HepG2 (cell line): Measurements from ENCODE around the gene LRP2. TPM values are rescaled to one million over a fixed set of nuclear protein-coding genes. Genes with fewer than 3 reads are reported as not detected.

Experiments
- ATAC-seq: fragments of 200-7000 bp; cut with Tn5 transposase; 3 replicates; pipeline ENCODE4 v1.9.1; 2020; ENCODE audit warnings: mild to moderate bottlenecking, moderate library complexity
- BruUV-seq: library from RNA; stranded (reverse); fragments of 400-500 nt; replicated peaks from 2 replicates; lab custom pipeline; 2021; lab: Mats Ljungman, UMichigan
- CTCF ChIA-PET: fragments of 300-600 bp; formaldehyde crosslinking; extraction: SDS; loops from one replicate; lab custom pipeline; 2021; ENCODE audit warnings: low total read pairs, inconsistent platforms, low intra/inter-chr PET ratio; lab: Yijun Ruan, JAX
- POLR2A ChIA-PET: fragments of 350-600 bp; sonication (Branson Sonifier 250); formaldehyde crosslinking; loops from one replicate; lab custom pipeline; 2020; ENCODE audit warnings: antibody characterized with exemption, inconsistent platforms; lab: Yijun Ruan, JAX
- DNase-seq: peaks from one replicate; pipeline ENCODE4 v3.0.0-alpha.2; 2015; ENCODE audit warnings: low spot score
- FAIRE-seq: peaks from 3 replicates; lab custom pipeline; 2011; peaks lifted over from hg19 to GRCh38; lab: Jason Lieb, UNC
- H2AFZ ChIP-seq: one replicate; pipeline ENCODE4 v1.6.1; 2011; ENCODE audit warnings: low read length, inconsistent platforms
- H3K27ac ChIP-seq: fragments of 300-600 bp; 3 replicates; pipeline ENCODE4 v1.8.0; 2011; ENCODE audit warnings: mixed run types, mild to moderate bottlenecking, mixed read lengths, low read length, inconsistent platforms; ENCODE audit not compliant: insufficient read depth; ENCODE audit errors: extremely low read length
- H3K27me3 ChIP-seq, 2 experiments: fragments of 200-600 bp in 1 of 2; 2 replicates in 1 of 2; 3 replicates in 1 of 2; pipeline versions ENCODE4 v1.6.0 to v1.8.0; 2011; ENCODE audit warnings: low read length in 2 of 2, mild to moderate bottlenecking in 2 of 2, moderate library complexity in 2 of 2, inconsistent platforms in 1 of 2; ENCODE audit not compliant: insufficient read depth in 2 of 2, control insufficient read depth in 1 of 2
- H3K36me3 ChIP-seq, 2 experiments: fragments of 200-600 bp in 1 of 2; replicated peaks in 1 of 2; 2 replicates in 1 of 2; 3 replicates in 1 of 2; pipeline versions ENCODE4 v1.5.1 to v1.8.0; 2011; ENCODE audit warnings: low read length in 2 of 2, inconsistent platforms in 1 of 2; ENCODE audit not compliant: insufficient read depth in 2 of 2, control insufficient read depth in 1 of 2
- H3K4me1 ChIP-seq: 2 replicates; pipeline ENCODE4 v1.5.1; 2012; ENCODE audit warnings: low read length, inconsistent platforms; ENCODE audit not compliant: insufficient read depth
- H3K4me2 ChIP-seq: 2 replicates; pipeline ENCODE4 v1.6.0; 2011; ENCODE audit warnings: low read depth, low read length, inconsistent platforms
- H3K4me3 ChIP-seq, 3 experiments: fragments of 200-600 bp in 1 of 3; sonication (generic), shearing (Covaris generic) in 1 of 3; replicated peaks in 1 of 3; 2 replicates each; pipeline ENCODE4 v1.5.1; 2011 to 2016; ENCODE audit warnings: low read length in 3 of 3, inconsistent platforms in 2 of 3, low read depth in 2 of 3, mild to moderate bottlenecking in 2 of 3, control low read depth in 1 of 3, mixed read lengths in 1 of 3; ENCODE audit not compliant: insufficient read depth in 1 of 3
- H3K79me2 ChIP-seq: one replicate; pipeline ENCODE4 v1.6.1; 2011; ENCODE audit warnings: low read length, inconsistent platforms; ENCODE audit not compliant: insufficient read depth
- H3K9ac ChIP-seq: 2 replicates; pipeline ENCODE4 v1.6.0; 2011; ENCODE audit warnings: mild to moderate bottlenecking, low read depth, low read length, inconsistent platforms; ENCODE audit not compliant: insufficient read depth
- H3K9me3 ChIP-seq: 2 replicates; pipeline ENCODE4 v1.5.1; 2012; ENCODE audit warnings: mild to moderate bottlenecking, low read length
- H4K20me1 ChIP-seq: 2 replicates; pipeline ENCODE4 v1.6.0; 2011; ENCODE audit warnings: inconsistent platforms, mild to moderate bottlenecking, low read length, moderate library complexity; ENCODE audit not compliant: insufficient read depth
- ATF4 ChIP-seq, 2 experiments: fragments of 450-650 bp in 1 of 2; sonication (generic) in 1 of 2; formaldehyde crosslinking; IDR thresholded peaks; 2 replicates each; pipeline versions ENCODE4 v1.5.0 to v1.8.0; 2020 to 2022; ENCODE audit warnings: mild to moderate bottlenecking in 1 of 2, missing genetic modification reagents in 1 of 2
- GRHL1 ChIP-seq: sonication (generic); formaldehyde crosslinking; conservative IDR thresholded peaks from 2 replicates; pipeline ENCODE4 v1.8.0; 2022; ENCODE audit warnings: missing genetic modification reagents
- HOMEZ ChIP-seq: IDR thresholded peaks from 2 replicates; pipeline ENCODE4 v1.6.1; 2016; ENCODE audit warnings: low read depth
- KDM2A ChIP-seq: sonication (generic); formaldehyde crosslinking; IDR thresholded peaks from 2 replicates; pipeline ENCODE4 v1.4.0; 2020; ENCODE audit warnings: low read depth, missing genetic modification reagents, borderline replicate concordance
- KDM5B ChIP-seq: sonication (generic); formaldehyde crosslinking; IDR thresholded peaks from 2 replicates; pipeline ENCODE4 v1.4.0; 2020; ENCODE audit warnings: missing genetic modification reagents, mild to moderate bottlenecking, borderline replicate concordance
- NCOR1 ChIP-seq: fragments of 200-600 bp; sonication (generic); IDR thresholded peaks from 2 replicates; pipeline ENCODE4 v1.7.0; 2017; ENCODE audit warnings: antibody characterized with exemption, low read length, borderline replicate concordance
- STAG1 ChIP-seq: sonication (generic); formaldehyde crosslinking; IDR thresholded peaks from 2 replicates; pipeline ENCODE4 v1.4.0; 2020; ENCODE audit warnings: missing genetic modification reagents
- TARDBP ChIP-seq: sonication (generic); formaldehyde crosslinking; IDR thresholded peaks from 2 replicates; pipeline ENCODE4 v1.8.0; 2022; ENCODE audit warnings: mild to moderate bottlenecking, missing genetic modification reagents
- ZFP36L1 ChIP-seq: sonication (generic); formaldehyde crosslinking; IDR thresholded peaks from 2 replicates; pipeline ENCODE4 v1.8.0; 2022; ENCODE audit warnings: mild to moderate bottlenecking, missing genetic modification reagents, moderate library complexity
- ZNF224 ChIP-seq: sonication (generic); formaldehyde crosslinking; IDR thresholded peaks from 2 replicates; pipeline ENCODE4 v1.5.0; 2020; ENCODE audit warnings: mild to moderate bottlenecking, missing genetic modification reagents
- ZNF441 ChIP-seq: sonication (generic); formaldehyde crosslinking; IDR thresholded peaks from 2 replicates; pipeline ENCODE4 v1.7.0; 2021; ENCODE audit warnings: missing genetic modification reagents, borderline replicate concordance
- ZNF644 ChIP-seq: IDR thresholded peaks from 2 replicates; pipeline ENCODE4 v1.6.1; 2016; ENCODE audit warnings: low read depth
- ZNF704 ChIP-seq: sonication (generic); formaldehyde crosslinking; IDR thresholded peaks from 2 replicates; pipeline ENCODE4 v1.8.1; 2023; ENCODE audit warnings: mild to moderate bottlenecking, inconsistent platforms, moderate library complexity, missing genetic modification reagents, borderline replicate concordance
- ZSCAN30 ChIP-seq: sonication (generic); formaldehyde crosslinking; IDR thresholded peaks from 2 replicates; pipeline ENCODE4 v1.5.0; 2020; ENCODE audit warnings: mild to moderate bottlenecking, missing genetic modification reagents
- WGBS: methylation state at CpG from one replicate; pipeline ENCODE4 v1.1.6; 2017; ENCODE audit warnings: low lambda C conversion rate; 5-methylcytosine and 5-hydroxymethylcytosine counted together
- in situ Hi-C: cut with HindIII; loops from 2 replicates; pipeline ENCODE4 v1.10.0; 2017; ENCODE audit warnings: low pct_unique_long_range_greater_than_20kb; ENCODE audit not compliant: extremely low pct_ligation_motif_present
- intact Hi-C: fragments of 100-400 bp; cut with micrococcal nuclease; formaldehyde crosslinking; loops from one replicate; pipeline ENCODE4 v1.10.0; 2022; ENCODE audit not compliant: unreplicated experiment
- polyA plus RNA-seq, 8 experiments: library from polyadenylated mRNA; depleted of rRNA in 3 of 8; stranded (reverse) in 7 of 8; unstranded in 1 of 8; fragments of >200 nt; fragmentation: Illumina TruSeq in 4 of 8; extraction: Trizol in 4 of 8; gene quantifications; 2 replicates each; pipeline versions ENCODE4 v1.2.1 to v1.2.3, GENCODE V29; 2011 to 2016; ENCODE audit warnings: low read depth in 4 of 8, missing spikeins in 1 of 8, mixed read lengths in 1 of 8; ENCODE audit not compliant: insufficient read depth in 1 of 8
- total RNA-seq, 5 experiments: library from RNA; depleted of rRNA; stranded (reverse); fragments of >200 nt; fragmentation: Illumina TruSeq; extraction: Trizol; gene quantifications; 2 replicates each; pipeline ENCODE4 v1.2.3, GENCODE V29; 2016; ENCODE audit warnings: low read depth in 1 of 5

Gene LRP2
- total and polyA plus RNA-seq, 2 of the 13 experiments (the other 11 are each of a cell fraction or from before 2014, with no cell fraction given), result 0.03 to 0.15 TPM

- H2AFZ ChIP-seq, result no peak overlapping the region
- in situ Hi-C loops, result no loop called here
Measured at GRCh38 chr2:169136885-169137534, 225.3 kb downstream of the LRP2 start.

More at GRCh38 chr2:169136885-169137534, 225.3 kb downstream of the LRP2 start:
- POLR2A ChIA-PET, result no interaction called here
- Histone ChIP-seq H3K79me2 (no peaks in the 10 kb centered on the region), H3K4me3 (no peak overlapping the region), H4K20me1 (no peaks in the 10 kb centered on the region), H3K9me3 (no peaks in the 10 kb centered on the region), H3K4me2 (no peak overlapping the region), H3K36me3 (no peaks in the 10 kb centered on the region), H3K9ac (no peak overlapping the region), H3K4me1 (no peaks in the 10 kb centered on the region), H3K27ac (no peak overlapping the region), H3K27me3 (peaks cover 0 to 18% of the 10 kb centered on the region in 2 experiments; a peak in 3 of 5 replicates)
- FAIRE-seq (no peak), DNase-seq (no peak), ATAC-seq (no peak)
- BruUV-seq, result no TSS peak
- TF ChIP-seq ZSCAN30 (CRISPR knock-in tag) (no peak), GRHL1 (no peak), STAG1 (CRISPR knock-in tag) (no peak), HOMEZ (CRISPR knock-in tag) (no peak), ZFP36L1 (no peak), ZNF224 (CRISPR knock-in tag) (no peak), ZNF704 (CRISPR knock-in tag) (no peak), KDM5B (CRISPR knock-in tag) (no peak), ZNF644 (CRISPR knock-in tag) (no peak), NCOR1 (no peak), ZNF441 (no peak), KDM2A (no peak), ATF4 (CRISPR knock-in tag; IDR thresholded peaks at IDR 0.05) (no peak), TARDBP (no peak)
- WGBS, result 17% methylated on average over 3 of the region's 3 CpGs
- intact Hi-C loops, result no loop called here
- CTCF ChIA-PET, result no interaction called here
